Skin of body (tissue), 3 donors: ENCODE measurements around the gene CHRM1. TPM values are rescaled to one million over a fixed set of nuclear protein-coding genes. Genes with fewer than 3 reads are reported as not detected.
"Not testable (repeated sequence)": the region's sequence is repeated elsewhere in the genome, so short reads cannot be mapped to it uniquely, and the experiment has no call there.

Source experiments
- DNase-seq: peaks from one replicate; lab custom pipeline; 2025; lab: John Stamatoyannopoulos, UW
- small RNA-seq: library from RNA; depleted of rRNA; stranded (forward); fragments of <200 nt; gene quantifications from one replicate; pipeline ENCODE3, GENCODE V24; 2014; ENCODE audit warnings: low replicate concordance
- total RNA-seq: library from RNA; depleted of rRNA; stranded (reverse); fragments of >200 nt; gene quantifications from one replicate; pipeline ENCODE4 v1.2.3, GENCODE V29; 2014

Gene CHRM1
- total RNA-seq, 1 donor from 2014 or later = 0.69 TPM

GRCh38 chr11:62880231-62880802, 40.8 kb downstream of the CHRM1 start:
- DNase-seq = peak; percentile 67

DNA sequence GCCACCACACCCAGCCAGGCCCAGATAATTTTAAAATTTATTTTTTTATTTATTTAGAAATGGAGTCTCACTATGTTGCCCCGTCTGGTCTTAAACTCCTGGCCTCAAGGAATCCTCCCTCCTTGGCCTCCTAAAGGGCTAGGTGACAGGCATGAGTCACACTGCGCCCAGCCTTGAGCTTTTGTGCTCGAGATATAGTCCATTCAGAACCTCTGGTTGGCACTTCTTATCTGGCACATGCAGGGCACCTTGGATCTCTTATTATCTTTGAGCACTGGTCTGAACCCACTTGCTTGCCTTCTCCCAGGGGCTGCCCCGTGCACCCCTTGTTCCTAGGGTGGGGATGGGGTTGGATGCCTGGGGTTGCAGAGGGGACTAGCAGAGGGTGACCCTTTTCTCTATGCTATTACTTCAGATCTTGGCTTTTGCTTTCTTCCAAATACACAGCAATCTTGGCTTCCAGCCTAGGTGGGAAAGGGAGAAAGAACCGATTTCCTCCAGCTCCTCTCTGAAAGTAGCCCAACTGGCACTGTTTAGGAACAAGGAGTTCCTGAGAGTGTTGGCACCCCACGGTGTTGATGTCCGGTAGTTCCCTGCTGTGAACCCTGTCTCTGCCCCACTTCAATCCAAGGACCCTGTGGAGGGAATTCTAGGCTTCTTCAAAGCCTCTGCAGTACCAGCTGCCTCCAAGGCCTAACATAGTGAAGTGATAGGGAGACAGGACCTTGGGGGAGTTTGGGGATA, 41.8 kb downstream of the CHRM1 start:
- DNase-seq = no peak

- DNase-seq = no peak
Measured at GRCh38 chr11:62876712-62877111, 44.5 kb downstream of the CHRM1 start.

- no peak for DNase-seq
Measured at GRCh38 chr11:62875698-62876478, 45.3 kb downstream of the CHRM1 start.

DNA sequence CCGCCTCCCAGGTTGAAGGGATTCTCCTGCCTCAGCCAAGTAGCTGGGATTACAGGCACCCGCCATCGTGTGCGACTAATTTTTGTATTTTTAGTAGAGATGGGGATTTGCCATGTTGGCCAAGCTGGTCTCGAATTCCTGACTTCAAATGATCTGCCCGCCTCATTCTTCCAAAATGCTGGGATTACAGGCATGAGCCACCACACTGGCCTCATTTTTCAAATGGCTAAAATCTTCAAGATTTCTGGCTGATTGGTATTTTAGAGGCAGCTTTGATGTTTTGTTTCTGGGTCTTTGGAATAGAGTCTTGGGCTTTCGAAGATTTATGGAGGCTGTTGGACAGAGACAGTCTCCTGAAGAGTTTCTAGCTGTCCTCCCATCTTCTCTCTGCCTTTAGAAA, 46.3 kb downstream of the CHRM1 start:
- no peak for DNase-seq

DNA sequence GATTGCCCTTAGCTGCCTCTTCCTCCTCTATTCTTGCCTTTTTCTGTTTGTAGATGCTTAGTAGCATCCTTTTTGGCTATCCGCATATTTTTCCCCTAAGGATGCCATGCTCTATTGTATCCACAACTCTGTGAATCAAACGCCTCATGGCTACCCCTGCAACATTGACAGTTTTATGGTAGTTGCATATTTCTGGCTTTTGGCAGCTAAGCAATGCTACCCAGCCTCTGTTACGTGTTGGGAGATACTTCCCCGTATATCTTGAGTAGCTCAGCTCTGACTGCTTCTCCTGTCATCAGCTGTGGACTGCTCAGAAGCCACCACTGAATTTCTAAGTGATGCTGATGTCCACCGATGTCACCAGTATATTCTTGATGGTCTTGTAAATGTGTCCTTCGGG, 55.5 kb downstream of the CHRM1 start:
- DNase-seq = no peak

DNA sequence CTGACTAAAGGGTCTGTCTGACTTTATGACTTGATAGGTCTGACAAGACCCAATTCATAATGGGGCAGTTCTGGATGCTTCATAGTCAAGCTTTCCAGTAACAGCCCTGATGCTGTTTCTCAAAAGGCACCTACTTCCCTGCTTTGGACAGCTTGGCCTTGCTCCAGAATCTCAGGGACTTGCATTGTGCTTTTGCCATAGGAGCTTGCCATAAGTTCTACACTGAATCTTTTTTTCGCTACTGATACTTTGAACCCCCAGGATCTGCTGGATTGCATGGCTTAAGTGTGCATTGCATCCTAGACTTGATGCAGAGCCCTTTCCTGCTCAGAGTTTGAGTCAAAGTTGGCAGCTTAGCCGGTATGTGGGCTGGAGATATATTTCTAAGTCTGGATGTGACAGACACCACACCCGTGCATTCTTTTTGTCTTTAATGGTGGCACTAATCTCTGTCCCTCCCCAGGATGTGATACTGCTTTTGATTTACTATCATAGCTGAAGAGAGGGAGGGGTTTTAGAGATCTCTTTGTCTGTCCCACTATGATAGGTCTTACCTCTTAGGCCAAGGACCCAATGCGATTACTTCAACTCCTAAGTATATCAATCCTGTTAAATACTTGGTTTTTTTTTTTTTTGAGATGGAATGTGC, 57.4 kb downstream of the CHRM1 start:
- no peak for DNase-seq

GRCh38 chr11:62861564-62862192, 59.5 kb downstream of the CHRM1 start:
- DNase-seq = not testable (repeated sequence)

DNA sequence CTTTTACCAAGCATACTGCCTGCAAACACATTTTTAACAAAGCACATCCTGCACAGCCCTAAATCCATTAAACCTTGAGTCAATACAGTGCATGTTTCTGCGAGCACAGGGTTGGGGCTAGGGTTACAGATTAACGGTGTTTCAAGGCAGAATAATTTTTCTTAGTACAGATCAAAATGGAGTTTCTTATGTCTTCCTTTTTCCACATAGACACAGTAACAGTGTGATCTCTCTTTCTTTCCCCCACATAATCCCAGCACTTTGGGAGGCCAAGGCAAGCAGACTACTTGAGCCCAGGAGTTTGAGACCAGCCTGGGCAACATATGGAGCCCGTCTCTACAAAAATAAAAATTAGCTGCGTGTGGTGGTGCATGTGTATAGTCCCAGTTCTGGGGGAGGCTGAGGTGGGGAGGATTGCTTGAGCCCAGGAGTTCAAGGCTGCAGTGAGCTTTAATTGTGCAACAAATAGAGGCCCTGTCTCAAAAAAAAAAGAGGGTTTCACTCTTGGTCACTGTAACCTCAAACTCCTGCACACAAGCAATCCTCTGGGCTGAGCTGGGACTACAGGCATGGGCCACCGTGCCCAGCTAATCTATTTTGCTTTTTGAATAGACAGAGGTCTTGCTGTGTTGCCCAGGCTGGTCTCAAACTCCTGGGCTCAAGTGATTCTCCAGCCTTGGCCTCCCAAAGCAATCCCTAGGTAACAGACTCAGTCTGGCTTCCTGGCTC, 60.2 kb downstream of the CHRM1 start:
- DNase-seq = no peak

GRCh38 chr11:62859281-62859703, 61.9 kb downstream of the CHRM1 start:
- not testable (repeated sequence) for DNase-seq

Small RNA genes lying within 50 kb of the gene (small RNA-seq; reads per million reads assigned to genes)
- not detected for gene RN7SL259P

Other genes with a start within 250 kb of the CHRM1 start
- 5.6 TPM for gene UQCC3, start 249.7 kb downstream of the CHRM1 start, total RNA-seq
- gene LBHD1, start 249.1 kb downstream of the CHRM1 start, total RNA-seq = 6.4 TPM
- gene UBXN1, start 242.3 kb downstream of the CHRM1 start, total RNA-seq = 57.2 TPM
- 12.7 TPM for gene LRRN4CL, start 231.8 kb downstream of the CHRM1 start, total RNA-seq
- 21.6 TPM for gene BSCL2, start 213.9 kb downstream of the CHRM1 start, total RNA-seq
- not detected for gene GNG3, start 213.7 kb downstream of the CHRM1 start, total RNA-seq
- 33.3 TPM for gene HNRNPUL2, start 193.9 kb downstream of the CHRM1 start, total RNA-seq
- 23.9 TPM for gene TTC9C, start 192.9 kb downstream of the CHRM1 start, total RNA-seq
- gene ZBTB3, start 167.2 kb downstream of the CHRM1 start, total RNA-seq = 7.0 TPM
- 53.7 TPM for gene POLR2G, start 159.8 kb downstream of the CHRM1 start, total RNA-seq
- 13.8 TPM for gene TAF6L, start 150.0 kb downstream of the CHRM1 start, total RNA-seq
- gene TMEM179B, start 134.0 kb downstream of the CHRM1 start, total RNA-seq = 16.9 TPM
- 9.3 TPM for gene TMEM223, start 129.4 kb downstream of the CHRM1 start, total RNA-seq
- gene NXF1, start 115.9 kb downstream of the CHRM1 start, total RNA-seq = 33.4 TPM
- gene STX5, start 89.3 kb downstream of the CHRM1 start, total RNA-seq = 38.2 TPM
- gene TEX54, start 88.5 kb downstream of the CHRM1 start, total RNA-seq = not detected
- 36.1 TPM for gene WDR74, start 81.8 kb downstream of the CHRM1 start, total RNA-seq
- 124 TPM for gene SLC3A2, start 40.5 kb downstream of the CHRM1 start, total RNA-seq
- gene SLC22A6, start 63.6 kb upstream of the CHRM1 start, total RNA-seq = not detected
- not detected for gene SLC22A8, start 94.5 kb upstream of the CHRM1 start, total RNA-seq
- not detected for gene SLC22A24, start 222.9 kb upstream of the CHRM1 start, total RNA-seq